Posterior vena cava (tissue), 2 donors: ENCODE data around the gene STUM. TPM values are rescaled to one million over a fixed set of nuclear protein-coding genes. Genes with fewer than 3 reads are reported as not detected.
A peak's percentile ranks its signal among the peaks of the same experiment; 100 is the strongest.

Source experiments
- DNase-seq: peaks from one replicate; pipeline ENCODE4 v3.0.0-alpha.2; 2020; ENCODE audit warnings: low spot score
- intact Hi-C, 2 donors: fragments of 100-400 bp; cut with DNase I; formaldehyde crosslinking; loops; one replicate each; pipeline versions ENCODE4 v1.14.1 to v1.14.2; 2022 to 2023
- total RNA-seq, 2 donors: library from RNA; stranded (reverse); fragmentation: NEBNext Ultra II Directional; extraction: Animal tissue kit (Norgen Biotek cat#: 25700); gene quantifications; one replicate each; pipeline ENCODE4 v1.2.1, GENCODE V29; 2021
- donor health status: DM: yes; HTN: yes; CAD: no.
- donor health status: DM: yes; HTN: yes; CAD: no.

Gene STUM
- total RNA-seq, 2 donors from 2014 or later: 3.9 to 6.8 TPM

GRCh38 chr1:226553266-226553923 is 4.8 kb downstream of the STUM start:
- intact Hi-C loops: no loop called here
- no peak for DNase-seq

- intact Hi-C loops: no loop called here
- DNase-seq: no peak
Observed at GRCh38 chr1:226553924-226554282, 5.3 kb downstream of the STUM start.

GRCh38 chr1:226555092-226555491 is 6.5 kb downstream of the STUM start:
- intact Hi-C loops: no loop called here
- DNase-seq: no peak

- no peak for DNase-seq
- intact Hi-C loops: no loop called here
Observed at GRCh38 chr1:226557424-226557823, 8.9 kb downstream of the STUM start.

- intact Hi-C loops: no loop called here
- no peak for DNase-seq
Observed at GRCh38 chr1:226558036-226558650, 9.6 kb downstream of the STUM start.

- DNase-seq: no peak
- intact Hi-C loops: no loop called here
Observed at GRCh38 chr1:226560243-226560642, 11.7 kb downstream of the STUM start.

GRCh38 chr1:226562989-226563388 is 14.4 kb downstream of the STUM start:
- no peak for DNase-seq
- intact Hi-C loops: no loop called here

- peak; percentile 24 for DNase-seq
- intact Hi-C loops: no loop called here
Observed at GRCh38 chr1:226563666-226564065, 15.1 kb downstream of the STUM start.

- DNase-seq: peak; percentile 67
- intact Hi-C loops: no loop called here
Observed at GRCh38 chr1:226565476-226565875, 16.9 kb downstream of the STUM start.

- intact Hi-C loops: no loop called here
- DNase-seq: no peak
Observed at GRCh38 chr1:226566234-226566633, 17.7 kb downstream of the STUM start.

- intact Hi-C loops: no loop called here
- no peak for DNase-seq
Observed at GRCh38 chr1:226566760-226567159, 18.2 kb downstream of the STUM start.

- intact Hi-C loops: no loop called here
- DNase-seq: peak; percentile 81
Observed at GRCh38 chr1:226568077-226568831, 19.7 kb downstream of the STUM start.

GRCh38 chr1:226568975-226569741 is 20.6 kb downstream of the STUM start:
- intact Hi-C loops: no loop called here
- peak; percentile 19 for DNase-seq

GRCh38 chr1:226569879-226570547 is 21.4 kb downstream of the STUM start:
- intact Hi-C loops: no loop called here
- DNase-seq: peak; percentile 71

GRCh38 chr1:226571893-226572292 is 23.3 kb downstream of the STUM start:
- peak; percentile 22 for DNase-seq
- intact Hi-C loops: no loop called here

- peak; percentile 67 for DNase-seq
- intact Hi-C loops: no loop called here
Observed at GRCh38 chr1:226572325-226572726, 23.8 kb downstream of the STUM start.

GRCh38 chr1:226574044-226574443 is 25.5 kb downstream of the STUM start:
- no peak for DNase-seq
- intact Hi-C loops: no loop called here

GRCh38 chr1:226574591-226575435 is 26.2 kb downstream of the STUM start:
- peak; percentile 77 for DNase-seq
- intact Hi-C loops: no loop called here

- intact Hi-C loops: no loop called here
- DNase-seq: peak; percentile 66
Observed at GRCh38 chr1:226575436-226575720, 26.8 kb downstream of the STUM start.
